Transverse colon (tissue), 4 donors: ENCODE measurements around the gene KCNJ10.

Source experiments
- POLR2A ChIP-seq: fragments of 450-650 bp; IDR thresholded peaks from one replicate; pipeline ENCODE4 v1.6.1; 2016; ENCODE audit warnings: antibody characterized with exemption, mild to moderate bottlenecking, moderate library complexity
- POLR2AphosphoS5 ChIP-seq, 3 donors: sonication (generic); formaldehyde crosslinking; IDR thresholded peaks; one replicate each; pipeline ENCODE4 v1.6.1; 2016; ENCODE audit warnings: antibody characterized with exemption in 3 of 3
- TF ChIP-seq, protein P1 (sequence below), 5 experiments: fragments of 200-600 bp in 3 of 5; fragments of 450-650 bp in 2 of 5; sonication (generic) in 3 of 5; IDR thresholded peaks; 1 replicate in 2 of 5; 2 replicates in 3 of 5; pipeline ENCODE4 v1.5.1; 2016 to 2017; ENCODE audit warnings: antibody characterized with exemption in 5 of 5, inconsistent platforms in 3 of 5, mild to moderate bottlenecking in 2 of 5, moderate library complexity in 1 of 5

GRCh38 chr1:160093069-160093395 lies 23.1 kb upstream of the KCNJ10 start:
- TF ChIP-seq POLR2A: no peak
- TF ChIP-seq, protein P1, sequence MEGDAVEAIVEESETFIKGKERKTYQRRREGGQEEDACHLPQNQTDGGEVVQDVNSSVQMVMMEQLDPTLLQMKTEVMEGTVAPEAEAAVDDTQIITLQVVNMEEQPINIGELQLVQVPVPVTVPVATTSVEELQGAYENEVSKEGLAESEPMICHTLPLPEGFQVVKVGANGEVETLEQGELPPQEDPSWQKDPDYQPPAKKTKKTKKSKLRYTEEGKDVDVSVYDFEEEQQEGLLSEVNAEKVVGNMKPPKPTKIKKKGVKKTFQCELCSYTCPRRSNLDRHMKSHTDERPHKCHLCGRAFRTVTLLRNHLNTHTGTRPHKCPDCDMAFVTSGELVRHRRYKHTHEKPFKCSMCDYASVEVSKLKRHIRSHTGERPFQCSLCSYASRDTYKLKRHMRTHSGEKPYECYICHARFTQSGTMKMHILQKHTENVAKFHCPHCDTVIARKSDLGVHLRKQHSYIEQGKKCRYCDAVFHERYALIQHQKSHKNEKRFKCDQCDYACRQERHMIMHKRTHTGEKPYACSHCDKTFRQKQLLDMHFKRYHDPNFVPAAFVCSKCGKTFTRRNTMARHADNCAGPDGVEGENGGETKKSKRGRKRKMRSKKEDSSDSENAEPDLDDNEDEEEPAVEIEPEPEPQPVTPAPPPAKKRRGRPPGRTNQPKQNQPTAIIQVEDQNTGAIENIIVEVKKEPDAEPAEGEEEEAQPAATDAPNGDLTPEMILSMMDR (IDR thresholded peaks at IDR 0.05): no peak
- no peak for TF ChIP-seq POLR2AphosphoS5 (IDR thresholded peaks at IDR 0.05)
